ENCODE measurements around the gene F8A2.

- TF ChIP-seq, protein P1, sequence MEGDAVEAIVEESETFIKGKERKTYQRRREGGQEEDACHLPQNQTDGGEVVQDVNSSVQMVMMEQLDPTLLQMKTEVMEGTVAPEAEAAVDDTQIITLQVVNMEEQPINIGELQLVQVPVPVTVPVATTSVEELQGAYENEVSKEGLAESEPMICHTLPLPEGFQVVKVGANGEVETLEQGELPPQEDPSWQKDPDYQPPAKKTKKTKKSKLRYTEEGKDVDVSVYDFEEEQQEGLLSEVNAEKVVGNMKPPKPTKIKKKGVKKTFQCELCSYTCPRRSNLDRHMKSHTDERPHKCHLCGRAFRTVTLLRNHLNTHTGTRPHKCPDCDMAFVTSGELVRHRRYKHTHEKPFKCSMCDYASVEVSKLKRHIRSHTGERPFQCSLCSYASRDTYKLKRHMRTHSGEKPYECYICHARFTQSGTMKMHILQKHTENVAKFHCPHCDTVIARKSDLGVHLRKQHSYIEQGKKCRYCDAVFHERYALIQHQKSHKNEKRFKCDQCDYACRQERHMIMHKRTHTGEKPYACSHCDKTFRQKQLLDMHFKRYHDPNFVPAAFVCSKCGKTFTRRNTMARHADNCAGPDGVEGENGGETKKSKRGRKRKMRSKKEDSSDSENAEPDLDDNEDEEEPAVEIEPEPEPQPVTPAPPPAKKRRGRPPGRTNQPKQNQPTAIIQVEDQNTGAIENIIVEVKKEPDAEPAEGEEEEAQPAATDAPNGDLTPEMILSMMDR (IDR thresholded peaks at IDR 0.05), result no peak
- peak in 1 of 2 donors; percentile 24 for TF ChIP-seq POLR2A (IDR thresholded peaks at IDR 0.05)
These were observed 47.2 kb upstream of the F8A2 start, which contains the start of gene CLIC2 for GRCh38 chrX:155334486-155335336.
